GM21515 (cell line): Measurements from ENCODE around the gene RIMBP2.
"Not testable (repeated sequence)": the region's sequence is repeated elsewhere in the genome, so short reads cannot be mapped to it uniquely, and the experiment has no call there.

Source experiments
- ATAC-seq: cut with Tn5 transposase; IDR thresholded peaks from one replicate; pipeline ENCODE4 v1.9.1; 2021; ENCODE audit not compliant: unreplicated experiment

RIMBP2 gene

DNA sequence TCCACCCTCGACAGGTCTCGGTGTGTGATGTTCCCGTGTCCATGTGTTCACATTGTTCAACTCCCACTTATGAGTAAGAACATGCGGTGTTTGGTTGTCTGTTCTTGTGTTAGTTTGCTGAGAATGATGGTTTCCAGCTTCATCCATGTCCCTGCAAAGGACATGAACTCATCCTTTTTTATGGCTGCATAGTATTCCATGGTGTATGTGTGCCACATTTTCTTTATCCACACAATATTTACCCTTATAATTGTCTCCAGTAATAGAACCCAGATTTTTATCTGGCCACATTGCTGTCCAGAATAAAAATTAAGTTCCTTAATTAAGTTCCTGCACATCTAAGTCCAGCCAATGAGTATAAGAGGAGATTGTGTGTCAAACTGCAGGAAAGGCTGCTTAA lies 22.3 kb upstream of the RIMBP2 start:
- not testable (repeated sequence) for ATAC-seq

DNA sequence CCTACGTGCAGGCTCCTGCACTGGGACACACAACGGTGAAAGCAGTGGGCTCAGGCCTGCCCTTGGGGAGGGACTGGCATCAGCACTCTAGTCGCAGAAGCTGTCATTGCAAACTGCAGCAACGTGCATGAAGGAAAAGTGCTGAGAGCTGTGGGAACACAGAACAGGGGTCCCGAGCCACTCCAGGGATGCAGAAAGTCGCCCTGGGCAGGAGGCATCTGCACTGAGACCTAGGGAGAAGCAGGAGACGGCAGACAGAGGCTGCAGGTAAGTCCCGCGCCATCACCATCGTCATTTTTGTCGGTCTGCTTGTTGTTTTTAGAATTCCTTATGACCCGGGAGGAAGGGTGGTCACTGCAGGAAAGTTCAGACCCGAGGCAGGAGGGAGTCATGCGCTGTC lies 21.6 kb upstream of the RIMBP2 start:
- no peak for ATAC-seq

DNA sequence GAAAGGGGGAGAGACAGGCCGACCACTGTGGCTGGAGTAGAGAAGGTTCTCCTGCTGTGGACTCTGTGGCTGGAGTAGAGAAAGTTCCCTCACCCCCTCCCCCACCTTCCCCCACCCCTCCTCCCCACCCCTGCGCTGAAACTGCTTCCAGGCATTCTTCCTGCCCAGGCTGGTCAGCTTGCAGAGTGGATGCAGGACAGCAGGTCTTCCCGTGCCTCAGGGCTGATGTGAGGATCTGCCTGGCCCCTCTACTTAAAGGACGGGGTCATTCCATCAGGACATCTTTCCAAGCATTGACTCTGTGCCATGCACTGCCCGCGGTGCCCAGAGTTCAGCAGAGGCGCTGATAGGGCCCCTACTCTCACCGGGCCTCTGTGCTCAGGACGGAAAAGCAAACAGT lies 13.2 kb upstream of the RIMBP2 start:
- no peak for ATAC-seq

DNA sequence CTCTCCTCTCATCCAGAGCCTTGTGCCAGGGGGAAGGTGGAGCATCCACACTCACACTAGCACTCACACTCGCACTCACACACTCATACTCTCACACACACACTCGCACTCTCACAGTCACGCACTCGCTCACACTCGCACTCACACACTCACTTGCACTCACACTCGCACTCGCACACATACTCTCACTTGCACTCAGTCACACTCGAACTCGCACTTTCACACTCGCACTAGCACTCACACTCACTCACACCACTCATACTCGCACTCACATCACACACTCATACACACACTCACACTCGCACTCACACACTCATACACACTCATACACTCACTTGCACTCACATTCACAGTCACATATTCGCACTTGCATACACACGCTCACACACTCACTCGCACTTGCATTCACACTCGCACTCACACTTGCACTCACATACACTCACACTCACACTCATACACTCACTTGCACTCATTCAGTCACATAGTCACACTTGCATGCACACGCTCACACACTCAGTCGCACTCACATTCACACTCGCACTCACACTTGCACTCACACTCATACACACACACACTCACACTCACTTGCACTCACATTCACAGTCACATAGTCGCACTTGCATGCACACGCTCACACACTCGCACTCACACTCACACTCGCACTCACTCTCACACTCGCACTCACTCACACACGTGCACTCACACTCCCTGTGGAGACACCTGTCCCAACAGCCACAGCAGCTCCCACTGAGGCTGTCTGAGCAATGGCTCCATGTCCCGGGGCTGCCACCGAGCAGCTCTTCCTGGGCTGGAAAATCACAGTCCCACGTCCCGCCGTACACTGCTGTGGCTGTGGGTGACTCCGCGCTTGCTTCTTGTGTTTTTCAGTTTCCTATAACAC lies 12.3 kb upstream of the RIMBP2 start:
- ATAC-seq = no peak

DNA sequence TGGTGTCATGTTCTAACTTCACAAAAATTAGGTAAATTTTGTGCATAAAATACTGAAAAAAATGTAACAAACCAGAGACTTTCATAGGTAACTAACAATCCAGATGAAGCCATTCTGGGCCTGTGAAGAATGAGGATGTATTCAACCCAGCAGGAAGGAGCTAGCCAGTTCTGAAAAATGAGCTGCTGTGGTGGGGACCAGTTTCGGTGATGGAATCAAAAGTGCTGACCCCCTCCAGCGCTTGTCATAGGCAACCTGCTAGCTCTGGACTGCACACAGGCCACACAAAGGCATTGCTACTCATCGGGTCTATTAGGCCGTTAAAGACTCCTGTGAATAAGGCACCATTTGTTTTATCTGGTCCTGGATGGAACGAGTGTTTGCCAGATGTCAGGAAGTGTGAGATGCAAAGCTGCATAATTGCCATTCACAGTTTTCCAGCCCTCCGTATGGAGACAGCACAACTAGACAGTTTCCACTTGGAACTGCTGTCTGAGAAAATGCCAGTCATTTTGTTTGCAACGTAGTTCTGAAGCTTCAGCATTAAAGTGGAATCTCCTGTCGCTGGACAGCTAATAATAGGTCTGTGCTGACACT lies 3.3 kb upstream of the RIMBP2 start:
- no peak for ATAC-seq

DNA sequence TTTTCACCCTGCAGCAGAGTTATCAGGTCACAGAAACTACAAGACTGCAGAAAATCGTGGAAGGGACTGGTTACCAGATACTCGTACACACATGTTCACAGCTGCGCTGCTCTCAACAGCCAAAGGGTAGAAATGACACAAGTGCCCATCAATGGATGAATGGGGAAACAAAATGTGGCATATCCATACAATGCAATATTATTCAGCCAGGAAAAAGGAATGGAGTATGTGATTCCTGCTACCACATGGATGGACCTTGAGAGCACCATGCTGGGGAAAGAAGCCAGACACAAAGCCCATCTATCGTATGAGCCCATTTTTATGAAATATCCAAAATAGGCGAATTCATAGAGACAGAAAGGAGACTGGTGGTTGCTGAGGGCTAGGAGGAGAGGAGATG lies 1.7 kb upstream of the RIMBP2 start:
- no peak for ATAC-seq

DNA sequence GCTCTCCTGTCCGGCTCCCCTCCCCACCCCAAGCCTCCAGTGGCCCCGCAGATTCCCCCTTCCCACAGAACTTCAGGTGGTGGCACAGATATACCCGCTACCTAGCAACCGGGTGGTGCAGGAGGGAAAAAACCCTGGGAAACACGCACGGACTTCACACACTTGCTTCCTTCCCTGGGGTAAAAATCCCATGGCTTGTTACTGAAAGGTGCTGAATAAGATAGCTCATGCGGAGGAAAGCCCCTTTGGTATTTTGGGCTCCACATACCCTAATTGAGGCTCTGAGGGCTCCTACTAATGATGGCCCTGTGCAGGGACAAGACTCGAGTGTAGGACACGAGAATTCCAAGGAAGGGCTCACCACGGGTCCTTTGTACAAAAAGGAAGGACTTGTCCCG lies 869 bp upstream of the RIMBP2 start:
- ATAC-seq = no peak

DNA sequence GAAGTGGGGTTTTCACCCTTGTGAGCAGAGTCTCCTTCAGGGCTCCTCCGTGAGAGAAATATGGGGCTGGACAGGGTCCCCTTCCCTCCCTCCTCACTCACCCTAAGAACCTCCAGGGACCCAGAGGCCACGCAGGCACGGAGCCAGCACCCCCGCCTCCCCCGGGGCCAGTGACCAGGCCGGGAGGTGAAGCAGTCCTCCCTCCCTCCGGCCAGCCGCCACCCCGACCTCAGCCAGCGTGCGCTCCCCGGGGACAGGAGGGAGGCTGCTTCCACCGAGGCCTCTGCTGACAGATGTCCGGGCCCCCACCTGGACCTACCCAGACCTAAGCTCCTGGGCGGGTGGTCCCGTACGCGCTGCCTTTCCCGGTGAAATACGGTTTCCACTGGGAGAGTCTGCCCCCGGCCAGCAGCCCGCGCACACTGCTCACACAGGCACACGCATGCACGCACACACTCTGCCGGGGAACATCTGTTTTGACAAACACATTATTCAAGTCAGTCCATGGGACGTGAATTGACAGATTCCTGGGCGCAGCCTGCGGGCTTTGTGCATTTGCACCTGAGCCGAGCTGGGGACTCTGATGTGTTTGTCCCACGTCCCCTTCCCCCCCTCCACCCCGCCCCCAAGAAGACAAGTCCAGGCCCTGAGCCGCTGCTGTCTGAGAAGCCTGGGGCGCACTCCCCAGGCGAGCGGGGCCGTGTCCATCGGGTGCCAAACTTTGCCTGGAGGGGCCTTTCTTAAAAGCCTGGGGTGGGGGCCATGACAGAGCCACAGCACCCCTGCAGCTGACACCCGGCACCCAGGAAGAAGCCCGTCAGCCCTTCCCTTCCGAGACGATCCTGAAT lies 725 bp downstream of the RIMBP2 start:
- no peak for ATAC-seq

DNA sequence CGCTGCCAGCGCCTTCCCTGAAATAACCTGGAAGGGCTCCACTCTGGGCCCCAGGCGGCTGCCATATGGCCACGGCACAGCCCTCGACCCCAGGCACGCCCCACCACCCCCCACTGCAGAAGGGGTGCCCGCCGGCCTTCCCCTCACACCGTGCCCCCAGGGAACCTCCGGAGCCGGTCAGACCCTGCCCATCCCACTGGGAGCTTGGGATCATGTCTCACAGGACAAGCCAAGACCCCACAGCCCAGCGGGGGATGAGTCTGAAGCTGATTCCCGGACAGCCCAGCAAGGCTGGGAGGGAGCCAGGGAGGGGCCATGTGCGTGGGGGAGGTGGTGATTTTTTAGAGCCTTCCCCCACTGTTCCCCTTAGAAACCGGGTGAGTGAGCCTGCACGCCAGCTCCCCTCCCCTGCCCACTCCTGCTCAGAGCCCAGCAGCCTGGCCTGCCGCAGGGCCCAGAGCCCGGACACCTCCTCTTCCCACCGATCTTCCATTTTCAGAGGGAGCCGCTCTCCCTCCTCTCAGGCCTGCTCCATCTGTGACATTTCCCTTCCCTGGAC lies 1.4 kb downstream of the RIMBP2 start:
- ATAC-seq = no peak

DNA sequence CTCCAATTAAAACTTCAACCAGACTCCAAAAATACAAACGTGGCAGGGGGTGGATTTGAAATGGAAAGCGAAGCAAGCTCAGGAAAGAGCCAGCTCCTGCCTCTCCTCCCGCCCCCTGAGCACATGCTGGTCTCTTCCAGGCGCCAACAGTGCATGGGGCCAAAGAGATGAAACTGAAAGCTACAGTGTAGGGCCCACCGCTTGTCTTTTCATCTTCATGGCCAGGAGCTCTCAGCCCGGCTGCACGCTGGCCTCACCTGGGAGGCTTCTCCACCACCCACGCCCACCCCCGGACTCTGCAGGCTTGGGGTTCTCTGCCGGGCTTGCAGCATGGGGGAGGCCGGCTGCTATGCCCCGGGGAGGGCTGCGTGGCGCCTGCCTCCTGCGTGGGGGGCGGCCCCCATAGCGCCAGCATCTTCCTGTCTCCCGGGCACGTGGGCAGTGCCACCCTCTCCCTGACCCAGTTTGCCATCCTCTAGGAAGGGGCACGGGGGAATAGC lies 2.0 kb downstream of the RIMBP2 start:
- ATAC-seq = no peak

DNA sequence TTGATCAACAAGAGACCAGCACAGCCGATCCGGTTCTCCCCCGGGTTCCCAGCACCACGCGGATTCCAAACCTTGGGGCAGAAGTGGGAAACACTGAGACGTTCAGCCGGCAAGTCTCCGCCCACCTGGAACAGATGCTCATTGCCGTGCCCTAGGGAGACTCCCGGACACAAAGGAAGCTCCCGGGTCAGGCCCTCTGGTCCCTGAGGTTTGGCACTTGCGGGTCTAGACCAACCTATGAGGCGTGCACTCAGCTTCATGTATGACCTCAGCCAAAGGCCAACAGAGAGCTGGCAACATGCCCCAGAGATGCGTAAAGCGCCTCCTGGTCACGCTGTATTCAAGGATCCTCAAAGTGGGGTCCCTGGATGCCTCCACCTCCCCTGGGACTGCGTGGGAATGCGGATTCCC lies 2.5 kb downstream of the RIMBP2 start:
- no peak for ATAC-seq

DNA sequence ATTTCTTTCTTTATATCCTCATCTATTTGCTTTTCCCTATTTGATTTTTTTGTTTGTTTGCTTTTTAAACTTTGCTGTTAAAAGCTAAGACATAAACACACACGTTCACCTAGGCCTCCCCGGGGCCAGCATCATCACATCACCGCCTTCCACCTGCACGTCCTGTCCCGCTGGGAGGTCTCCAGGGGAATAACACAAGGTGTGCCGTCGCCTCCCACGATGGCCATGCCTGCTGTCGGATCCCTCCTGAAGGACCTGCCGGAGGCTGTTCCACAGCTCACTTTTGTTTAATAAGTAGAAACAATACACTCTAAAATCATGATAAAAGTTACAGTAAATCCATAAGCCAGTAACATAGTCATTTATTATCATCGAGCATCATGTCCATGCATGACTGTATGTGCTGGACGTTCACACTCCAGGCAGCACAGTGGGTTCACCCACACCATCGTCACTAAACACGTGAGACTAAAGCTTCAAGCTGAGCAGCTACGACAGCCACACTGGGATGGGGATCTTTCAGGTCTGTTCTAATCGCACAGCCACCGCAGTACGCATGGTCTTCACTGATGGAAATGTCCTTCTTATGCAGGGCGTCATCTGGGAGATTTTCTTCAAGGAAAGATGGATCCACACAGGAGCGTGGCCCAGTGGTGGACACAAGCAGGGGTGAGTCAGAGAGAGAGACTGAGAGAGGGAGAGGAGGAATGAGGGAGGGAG lies 3.6 kb downstream of the RIMBP2 start:
- ATAC-seq = no peak

DNA sequence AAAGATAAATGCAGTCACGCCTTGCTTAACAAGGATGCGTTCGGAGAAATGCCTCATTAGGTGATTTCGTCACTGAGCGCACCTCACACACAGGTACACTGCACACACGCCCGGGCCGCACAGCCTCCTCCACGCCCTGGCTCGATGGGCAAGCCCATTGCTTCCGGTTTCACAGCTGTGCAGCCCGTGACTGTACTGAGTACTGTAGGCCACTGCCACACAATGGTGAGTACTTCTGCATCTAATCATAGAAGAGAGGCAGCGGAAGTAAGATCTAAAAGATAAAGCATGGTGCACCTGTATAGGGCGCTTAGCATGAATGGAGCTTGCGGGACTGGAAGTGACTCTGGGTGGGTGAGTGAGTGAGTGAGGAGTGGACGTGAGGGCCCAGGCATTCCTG lies 4.3 kb downstream of the RIMBP2 start:
- ATAC-seq = no peak

DNA sequence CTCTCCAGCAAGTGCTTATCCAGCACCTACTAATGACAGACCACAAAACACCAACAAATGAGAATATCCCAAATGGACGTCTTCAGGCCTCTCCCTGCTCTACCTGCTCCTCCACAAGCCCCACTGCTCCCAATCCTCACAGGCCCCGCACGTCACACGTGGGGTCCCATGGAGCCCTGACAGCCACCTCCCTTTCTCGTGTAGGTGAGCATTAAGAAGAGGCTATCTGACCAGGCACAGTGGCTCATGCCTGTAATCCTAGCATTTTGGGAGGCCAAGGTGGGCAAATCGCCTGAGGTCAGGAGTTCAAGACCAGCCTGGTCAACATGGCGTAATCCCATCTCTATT lies 5.4 kb downstream of the RIMBP2 start:
- ATAC-seq = no peak

DNA sequence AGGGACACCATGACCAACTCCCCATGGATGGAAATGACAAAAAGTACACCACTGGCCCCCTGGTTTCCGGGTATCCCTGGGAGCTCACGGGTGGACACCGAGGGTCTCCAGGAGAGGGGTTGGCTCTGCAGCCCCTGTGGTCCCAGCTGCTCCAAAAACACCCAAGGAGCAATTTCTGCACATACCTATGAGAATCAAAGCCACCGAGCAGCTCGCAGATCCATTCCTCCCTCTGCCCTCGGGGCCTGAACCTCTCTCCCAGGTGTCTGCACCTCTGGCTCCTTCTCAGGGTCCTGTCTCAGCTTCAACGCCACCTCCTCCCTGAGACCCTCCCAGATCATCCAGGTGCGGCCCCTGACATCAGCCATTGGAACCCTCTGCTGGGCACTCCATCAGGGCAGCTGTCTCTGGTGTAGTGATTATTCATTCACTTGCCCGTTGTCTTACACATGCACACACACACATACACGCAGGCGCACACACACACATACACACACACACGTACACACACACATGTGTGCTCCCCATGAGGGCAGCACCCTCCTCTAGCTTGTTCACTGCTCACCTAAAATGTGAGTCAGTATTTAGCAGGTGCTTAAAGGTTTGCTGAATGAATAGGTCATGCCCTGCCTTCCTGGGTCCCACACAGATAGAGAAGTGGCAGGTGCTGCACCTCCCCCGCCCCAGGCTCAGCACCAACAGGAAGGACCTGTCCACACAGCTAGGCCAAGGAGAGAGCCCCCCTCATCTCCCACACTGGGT lies 5.9 kb downstream of the RIMBP2 start:
- ATAC-seq = no peak

DNA sequence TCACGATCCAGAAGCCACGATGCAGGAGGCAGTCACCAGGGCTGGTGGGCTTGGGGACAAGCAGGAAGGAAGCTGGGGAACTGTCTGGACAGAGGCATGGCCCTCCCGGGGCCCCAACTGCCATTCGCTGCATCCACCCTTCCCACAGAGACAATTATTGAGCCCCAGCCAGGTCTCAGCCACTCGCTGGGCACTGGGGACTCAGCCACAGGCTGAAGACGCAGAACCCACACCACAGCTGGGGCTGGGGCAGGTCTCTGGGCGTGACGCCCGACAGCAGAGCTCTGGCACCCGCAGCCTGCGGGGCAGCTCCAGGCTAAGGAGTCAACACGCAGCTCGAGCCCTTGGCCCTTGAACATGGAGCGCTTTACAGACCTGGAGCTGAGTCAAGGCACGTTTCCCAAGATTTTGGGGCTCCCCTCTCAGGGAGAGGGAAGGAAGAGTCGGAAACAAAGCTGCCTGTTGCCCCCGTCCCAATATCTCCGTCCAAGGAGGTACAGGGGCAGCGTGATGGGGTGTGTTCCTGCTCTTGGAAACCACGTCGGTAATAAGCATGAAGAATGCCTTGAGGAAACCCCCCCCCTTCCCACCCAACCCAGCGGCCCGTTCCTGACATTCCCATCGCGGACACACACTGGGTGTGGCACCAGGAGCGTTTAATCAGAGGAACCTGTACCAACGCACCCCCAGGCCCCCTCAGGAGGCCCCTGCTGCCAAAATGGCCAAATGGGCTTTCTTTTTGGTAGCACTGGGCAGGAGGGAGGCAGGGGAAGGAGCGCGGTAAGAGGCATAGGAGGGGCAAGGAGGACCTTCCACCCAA lies 6.7 kb downstream of the RIMBP2 start:
- ATAC-seq = no peak

DNA sequence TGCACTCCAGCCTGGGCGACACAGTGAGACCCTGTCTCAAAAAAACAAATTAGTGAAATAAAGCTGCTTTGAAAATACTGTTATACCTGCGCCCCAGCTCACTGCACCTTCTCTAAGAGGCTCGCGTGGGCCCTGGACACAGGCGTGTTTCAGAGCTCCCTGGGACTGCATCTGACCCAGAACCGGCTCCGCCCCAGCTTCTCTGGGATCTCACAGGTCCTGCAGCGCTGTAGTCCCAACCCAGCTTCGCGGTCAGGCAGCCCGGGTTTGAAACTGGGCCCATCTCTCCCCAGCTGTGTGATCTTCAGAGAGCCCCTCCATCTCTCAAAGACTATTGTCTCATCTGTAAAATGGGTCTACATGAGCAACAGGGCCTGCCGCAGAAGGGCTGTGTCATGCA lies 7.5 kb downstream of the RIMBP2 start:
- no peak for ATAC-seq

DNA sequence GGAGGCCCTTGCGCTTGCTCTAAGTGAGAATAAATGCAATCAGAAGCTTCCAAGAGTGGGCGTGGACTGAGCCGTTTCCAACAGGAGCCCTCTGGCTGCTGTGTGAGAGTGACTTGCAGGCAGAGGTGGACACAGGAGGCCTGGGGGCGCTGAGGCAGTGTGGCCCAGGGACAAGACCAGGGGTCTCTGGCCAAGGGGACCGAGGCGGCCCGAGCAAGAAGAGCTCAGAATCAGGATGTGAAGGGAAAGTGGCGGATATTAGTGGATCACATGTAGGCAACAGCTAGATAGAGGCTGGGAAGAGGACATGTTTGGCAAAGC lies 8.6 kb downstream of the RIMBP2 start:
- ATAC-seq = no peak

DNA sequence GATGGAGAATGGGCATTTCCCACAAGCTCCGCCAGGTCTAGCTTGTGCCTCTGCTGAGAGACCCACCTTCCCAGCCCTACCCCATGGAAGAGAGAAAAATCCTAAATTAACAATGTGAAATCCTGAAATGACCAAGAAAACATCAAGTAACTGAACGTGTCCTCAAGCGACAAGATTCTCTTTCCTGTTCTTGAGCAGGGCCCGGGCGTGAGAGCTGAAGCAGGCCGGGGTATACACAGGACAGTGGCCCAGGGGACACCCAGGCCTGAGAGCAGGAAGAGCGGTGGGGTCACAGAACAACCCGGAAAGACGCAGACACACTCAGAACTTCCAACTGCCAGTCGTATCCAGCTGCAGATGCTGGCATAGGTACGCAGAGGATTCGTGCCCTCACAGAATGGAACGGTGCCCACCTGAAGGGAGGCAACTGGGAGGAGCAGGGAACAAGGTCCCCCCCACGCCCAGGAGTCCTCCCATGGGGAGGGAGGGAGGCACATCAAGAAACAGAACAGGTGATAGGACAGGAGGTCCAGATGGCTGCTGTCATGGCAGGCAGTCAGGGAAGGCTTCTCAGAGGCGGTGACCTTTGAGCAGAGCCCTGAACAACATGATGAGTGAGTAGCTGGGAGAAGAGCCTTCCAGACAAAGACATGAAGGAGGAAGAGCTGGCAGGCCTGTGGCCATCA lies 9.1 kb downstream of the RIMBP2 start:
- ATAC-seq = no peak
